H1 (cell line): Measurements from ENCODE around the gene ODF4. TPM values are rescaled to one million over a fixed set of nuclear protein-coding genes. Genes with fewer than 3 reads are reported as not detected.

Experiments used
- CTCF ChIA-PET: fragments of 300-600 bp; sonication (Branson Sonifier 250); formaldehyde crosslinking; loops from one replicate; lab custom pipeline; 2021; ENCODE audit not compliant: partially characterized antibody; lab: Charles Lee
- POLR2A ChIA-PET: fragments of 300-600 bp; sonication (Branson Sonifier 250); formaldehyde crosslinking; loops from one replicate; lab custom pipeline; 2021; ENCODE audit warnings: inconsistent platforms; ENCODE audit not compliant: partially characterized antibody; lab: Charles Lee
- DNase-seq, 2 experiments: peaks; one replicate each; pipeline versions ENCODE4 v3.0.0 to v3.0.0-alpha.2; 2010 to 2022; ENCODE audit warnings: low spot score in 2 of 2, low read depth in 1 of 2, mixed read lengths in 1 of 2
- FAIRE-seq: peaks from 2 replicates; lab custom pipeline; 2011; peaks lifted over from hg19 to GRCh38; lab: Jason Lieb, UNC
- H2AFZ ChIP-seq: 2 replicates; pipeline ENCODE4 v1.8.1; 2012; ENCODE audit warnings: low read length, inconsistent platforms
- H2AK5ac ChIP-seq: 2 replicates; pipeline ENCODE4 v1.6.1; 2013; ENCODE audit warnings: low read depth, low read length
- H2BK120ac ChIP-seq: replicated peaks from 2 replicates; pipeline ENCODE3; 2013; ENCODE audit warnings: low read depth, low read length, inconsistent platforms
- H2BK12ac ChIP-seq: 2 replicates; pipeline ENCODE4 v1.6.1; 2013; ENCODE audit warnings: low read depth, low read length
- H2BK15ac ChIP-seq: 2 replicates; pipeline ENCODE4 v1.6.1; 2013; ENCODE audit warnings: low read length
- H2BK20ac ChIP-seq: 2 replicates; pipeline ENCODE4 v1.6.1; 2013; ENCODE audit warnings: low read length
- H2BK5ac ChIP-seq: 2 replicates; pipeline ENCODE4 v1.6.1; 2013; ENCODE audit warnings: low read depth, low read length
- H3K14ac ChIP-seq: 2 replicates; pipeline ENCODE4 v1.6.1; 2013; ENCODE audit warnings: inconsistent platforms; ENCODE audit not compliant: insufficient read length
- H3K18ac ChIP-seq: 2 replicates; pipeline ENCODE4 v1.6.1; 2013; ENCODE audit warnings: low read length; ENCODE audit errors: extremely low read depth
- H3K23ac ChIP-seq: 2 replicates; pipeline ENCODE4 v1.6.1; 2013; ENCODE audit warnings: inconsistent platforms; ENCODE audit not compliant: insufficient read length
- H3K23me2 ChIP-seq: 2 replicates; pipeline ENCODE4 v1.6.1; 2013; ENCODE audit warnings: low read depth, low read length
- H3K27ac ChIP-seq: 2 replicates; pipeline ENCODE4 v1.6.1; 2011; ENCODE audit warnings: low read depth, low read length, inconsistent platforms
- H3K27me3 ChIP-seq, 4 experiments: replicated peaks in 1 of 4; 1 replicate in 1 of 4; 2 replicates in 3 of 4; pipeline versions ENCODE4 v1.6.1 to v1.8.1; 2011 to 2013; ENCODE audit warnings: low read length in 3 of 4, mild to moderate bottlenecking in 3 of 4, inconsistent platforms in 2 of 4, mixed read lengths in 2 of 4, moderate library complexity in 1 of 4; ENCODE audit not compliant: control insufficient read depth in 3 of 4, insufficient read depth in 3 of 4; ENCODE audit errors: extremely low read depth in 1 of 4
- H3K36me3 ChIP-seq, 4 experiments: 2 replicates each; pipeline versions ENCODE4 v1.6.1 to v1.8.1; 2011 to 2013; ENCODE audit warnings: mild to moderate bottlenecking in 4 of 4, low read length in 3 of 4, moderate library complexity in 2 of 4, control low read depth in 1 of 4, inconsistent platforms in 1 of 4; ENCODE audit not compliant: insufficient read depth in 4 of 4, control insufficient read depth in 2 of 4
- H3K4ac ChIP-seq: replicated peaks from 2 replicates; pipeline ENCODE3; 2013; ENCODE audit warnings: low read length, low read depth, mixed read lengths, inconsistent platforms; ENCODE audit not compliant: insufficient read length
- H3K4me1 ChIP-seq, 4 experiments: replicated peaks in 1 of 4; 1 replicate in 1 of 4; 2 replicates in 3 of 4; pipeline versions ENCODE4 v1.6.1 to v1.8.1; 2011 to 2013; ENCODE audit warnings: low read length in 3 of 4, inconsistent platforms in 2 of 4, mixed read lengths in 1 of 4; ENCODE audit not compliant: insufficient read depth in 4 of 4, control insufficient read depth in 3 of 4
- H3K4me2 ChIP-seq, 2 experiments: 2 replicates each; pipeline versions ENCODE4 v1.6.1 to v1.8.1; 2011 to 2013; ENCODE audit warnings: low read depth in 2 of 2, low read length in 2 of 2, control low read depth in 1 of 2, inconsistent platforms in 1 of 2, mild to moderate bottlenecking in 1 of 2; ENCODE audit not compliant: insufficient read depth in 1 of 2
- H3K4me3 ChIP-seq, 4 experiments: fragments of 200-600, 300-600 bp in 1 of 4; sonication (generic), shearing (Covaris generic), sonication (Bioruptor Twin) in 1 of 4; 2 replicates each; pipeline versions ENCODE4 v1.5.1 to v1.8.1; 2011 to 2016; ENCODE audit warnings: low read length in 4 of 4, low read depth in 3 of 4, control low read depth in 2 of 4, inconsistent platforms in 2 of 4, mild to moderate bottlenecking in 2 of 4, mixed read lengths in 1 of 4, moderate library complexity in 1 of 4; ENCODE audit not compliant: insufficient read depth in 2 of 4; ENCODE audit errors: extremely low read depth in 1 of 4
- H3K56ac ChIP-seq: replicated peaks from 2 replicates; pipeline ENCODE3; 2013; ENCODE audit warnings: low read depth, mild to moderate bottlenecking, mixed read lengths, low read length, inconsistent platforms; ENCODE audit not compliant: insufficient read length
- H3K79me1 ChIP-seq: 2 replicates; pipeline ENCODE4 v1.6.1; 2013; ENCODE audit warnings: low read depth, low read length, control low read depth
- H3K79me2 ChIP-seq, 2 experiments: 2 replicates each; pipeline versions ENCODE4 v1.6.1 to v1.8.1; 2012 to 2013; ENCODE audit warnings: low read length in 2 of 2, mild to moderate bottlenecking in 2 of 2, inconsistent platforms in 1 of 2; ENCODE audit not compliant: insufficient read depth in 2 of 2, control insufficient read depth in 1 of 2
- H3K9ac ChIP-seq, 4 experiments: replicated peaks in 1 of 4; 1 replicate in 1 of 4; 2 replicates in 3 of 4; pipeline versions ENCODE4 v1.6.1 to v1.8.1; 2011 to 2013; ENCODE audit warnings: low read depth in 3 of 4, low read length in 3 of 4, control low read depth in 2 of 4, mild to moderate bottlenecking in 2 of 4, moderate library complexity in 2 of 4, inconsistent platforms in 1 of 4; ENCODE audit errors: extremely low read depth in 1 of 4
- H3K9me3 ChIP-seq, 2 experiments: 2 replicates each; pipeline versions ENCODE4 v1.6.1 to v1.8.1; 2012 to 2013; ENCODE audit warnings: mild to moderate bottlenecking in 2 of 2, moderate library complexity in 2 of 2, control low read depth in 1 of 2, inconsistent platforms in 1 of 2, low read depth in 1 of 2, low read length in 1 of 2, mixed read lengths in 1 of 2; ENCODE audit not compliant: insufficient read depth in 2 of 2
- H4K20me1 ChIP-seq, 2 experiments: replicated peaks in 1 of 2; 2 replicates each; pipeline versions ENCODE3 to v1.8.1; 2011 to 2013; ENCODE audit warnings: inconsistent platforms in 2 of 2, low read length in 2 of 2, mild to moderate bottlenecking in 1 of 2; ENCODE audit not compliant: insufficient read depth in 2 of 2, control insufficient read depth in 1 of 2
- H4K5ac ChIP-seq: 2 replicates; pipeline ENCODE4 v1.6.1; 2013; ENCODE audit warnings: low read length, low read depth, mixed read lengths, inconsistent platforms; ENCODE audit not compliant: insufficient read length
- H4K8ac ChIP-seq: 2 replicates; pipeline ENCODE4 v1.8.0; 2013; ENCODE audit warnings: mild to moderate bottlenecking, moderate library complexity, low read length, inconsistent platforms; ENCODE audit not compliant: insufficient read depth; ENCODE audit errors: extremely low read depth
- H4K91ac ChIP-seq: replicated peaks from 2 replicates; pipeline ENCODE3; 2013; ENCODE audit warnings: low read length, mixed read lengths, inconsistent platforms; ENCODE audit not compliant: insufficient read length
- ASH2L ChIP-seq: fragments of 200-600, 300-600 bp; sonication (generic); IDR thresholded peaks from one replicate; pipeline ENCODE4 v1.7.1; 2017; ENCODE audit warnings: low read length
- HDAC6 ChIP-seq: IDR thresholded peaks from one replicate; pipeline ENCODE4 v1.7.1; 2012; ENCODE audit warnings: low read depth, mild to moderate bottlenecking, inconsistent platforms, low read length, moderate library complexity
- JUN ChIP-seq: IDR thresholded peaks from 2 replicates; pipeline ENCODE4 v1.6.1; 2011; ENCODE audit warnings: low read depth, mild to moderate bottlenecking, improper control_type of control experiment, low read length
- KDM1A ChIP-seq: fragments of 200-600, 300-600 bp; sonication (generic); IDR thresholded peaks from 2 replicates; pipeline ENCODE4 v1.7.1; 2016; ENCODE audit warnings: mild to moderate bottlenecking, low read length, borderline replicate concordance
- KDM4A ChIP-seq: IDR thresholded peaks from one replicate; pipeline ENCODE4 v1.7.1; 2012; ENCODE audit warnings: low read depth, mild to moderate bottlenecking, moderate library complexity, low read length, inconsistent platforms; ENCODE audit not compliant: severe bottlenecking
- MAFK ChIP-seq: IDR thresholded peaks from 2 replicates; pipeline ENCODE4 v1.6.1; 2012; ENCODE audit warnings: low read depth, mild to moderate bottlenecking, improper control_type of control experiment, low read length
- PHF8 ChIP-seq: fragments of 200-600 bp; sonication (generic); conservative IDR thresholded peaks from 2 replicates; pipeline ENCODE4 v1.7.1; 2012; ENCODE audit warnings: low read depth, mild to moderate bottlenecking, inconsistent platforms, low read length, moderate library complexity
- POLR2A ChIP-seq, 2 experiments: IDR thresholded peaks; 1 replicate in 1 of 2; 2 replicates in 1 of 2; pipeline ENCODE4 v1.6.1; 2011; ENCODE audit warnings: low read depth in 2 of 2, low read length in 2 of 2, mild to moderate bottlenecking in 2 of 2; ENCODE audit errors: control extremely low read depth in 1 of 2
- RNF2 ChIP-seq: fragments of 200-900, 300-1000 bp; sonication (generic); IDR thresholded peaks from 2 replicates; pipeline ENCODE4 v1.7.1; 2016; ENCODE audit warnings: borderline replicate concordance, low read depth, mild to moderate bottlenecking, antibody characterized with exemption, low read length; ENCODE audit not compliant: poor library complexity, severe bottlenecking; ENCODE audit errors: missing control alignments
- SAP30 ChIP-seq: fragments of 300-600 bp; sonication (generic); IDR thresholded peaks from 2 replicates; pipeline ENCODE4 v1.7.1; 2012; ENCODE audit warnings: low read length, moderate library complexity, mild to moderate bottlenecking, inconsistent platforms; ENCODE audit not compliant: insufficient read depth, insufficient replicate concordance
- SP2 ChIP-seq: IDR thresholded peaks from 2 replicates; pipeline ENCODE4 v1.6.1; 2012; ENCODE audit warnings: mild to moderate bottlenecking, low read length, inconsistent platforms
- WGBS, 2 experiments: shearing (Covaris generic) in 1 of 2; methylation state at CpG; one replicate each; pipeline versions ENCODE4 v1.1.6 to v1.1.7; 2013 to 2015; ENCODE audit warnings: low lambda C conversion rate in 2 of 2, mixed read lengths in 2 of 2, inconsistent platforms in 1 of 2, low coverage in 1 of 2, missing lambda C conversion rate in 1 of 2; ENCODE audit not compliant: insufficient replicate concordance in 2 of 2, insufficient coverage in 1 of 2, insufficient read length in 1 of 2; ENCODE audit errors: extremely low coverage in 1 of 2, missing lambda C conversion rate in 1 of 2; 5-methylcytosine and 5-hydroxymethylcytosine counted together
- polyA plus RNA-seq, 7 experiments: library from polyadenylated mRNA; depleted of rRNA in 3 of 7; stranded (reverse) in 5 of 7; unstranded in 2 of 7; fragments of >200 nt in 5 of 7; fragments of 200-250 nt in 2 of 7; gene quantifications; 1 replicate in 5 of 7; 2 replicates in 1 of 7; 4 replicates in 1 of 7; pipeline versions ENCODE4 v1.2.1 to v1.2.3, GENCODE V29; 2011 to 2013; ENCODE audit warnings: missing spikeins in 2 of 7, mixed read lengths in 2 of 7
- total RNA-seq: library from RNA; stranded (reverse); fragmentation: NEBNext Ultra II Directional; extraction: Animal tissue kit (Norgen Biotek cat#: 25700); gene quantifications from 2 replicates; pipeline ENCODE4 v1.2.1, GENCODE V29; 2021

Gene ODF4
- total and polyA plus RNA-seq, 2 of the 8 experiments (the other 6 are each of a cell fraction or from before 2014, with no cell fraction given): not detected

DNA sequence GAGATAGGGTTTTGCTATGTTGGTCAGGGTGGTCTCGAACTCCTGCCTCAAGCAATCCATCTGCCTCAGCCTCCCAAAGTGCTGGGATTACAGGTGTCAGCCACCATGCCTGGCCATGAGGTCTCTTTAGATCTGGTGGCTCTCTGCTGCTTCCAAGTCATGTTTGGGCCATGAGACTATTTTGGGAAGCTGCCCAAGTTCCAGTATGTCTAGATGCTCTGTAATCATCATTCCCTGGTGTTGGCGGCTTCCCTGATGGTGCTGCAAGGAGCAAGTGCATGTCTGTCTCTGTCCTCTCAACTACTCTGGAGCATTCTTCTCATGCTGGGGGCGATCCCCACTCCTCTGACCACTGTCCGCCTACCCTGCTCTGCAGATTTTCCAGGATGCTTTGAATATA, 6.4 kb upstream of the ODF4 start:
- Histone ChIP-seq H4K5ac (no peak overlapping the region), H3K27ac (no peak overlapping the region), H3K23ac (no peak overlapping the region), H3K27me3 (0 out of 7 replicates have a peak, but pooled peaks cover 0 to under 1% (median 0%) of the 10 kb centered on the region in 4 experiments), H4K8ac (no peak overlapping the region; the same call in 1 of the 2 replicates), H3K4me1 (peaks cover 0 to 7% (median 1%) of the 10 kb centered on the region in 4 experiments; a peak in 5 of 7 replicates), H3K4ac (no peak overlapping the region), H3K9ac (no peak overlapping the region), H3K56ac (no peak overlapping the region), H3K4me2 (no peak overlapping the region), H2BK20ac (no peak overlapping the region), H2BK12ac (no peak overlapping the region), H3K36me3 (no peaks in the 10 kb centered on the region), H2BK120ac (no peak overlapping the region), H3K18ac (no peak overlapping the region), H2BK5ac (no peak overlapping the region), H2AK5ac (no peak overlapping the region), H2BK15ac (no peak overlapping the region), H3K14ac (no peak overlapping the region), H4K20me1 (no peaks in the 10 kb centered on the region), H3K9me3 (no peaks in the 10 kb centered on the region), H3K79me2 (no peaks in the 10 kb centered on the region), H4K91ac (no peak overlapping the region), H3K23me2 (no peaks in the 10 kb centered on the region), H3K4me3 (no peak overlapping the region), H2AFZ (no peak overlapping the region), H3K79me1 (no peaks in the 10 kb centered on the region)
- FAIRE-seq: no peak
- DNase-seq: no peak
- TF ChIP-seq KDM1A: no peak
- no peak for TF ChIP-seq SAP30
- no peak for TF ChIP-seq ASH2L
- TF ChIP-seq MAFK: no peak
- TF ChIP-seq POLR2A (IDR thresholded peaks at IDR 0.05; ENCODE audit: control extremely low read depth in 1 of 2, low read depth in 2 of 2, low read length in 2 of 2): no peak
- TF ChIP-seq JUN: no peak
- no peak for TF ChIP-seq HDAC6
- no peak for TF ChIP-seq RNF2
- TF ChIP-seq PHF8: no peak
- no peak for TF ChIP-seq SP2
- TF ChIP-seq KDM4A: no peak
- WGBS, 2 experiments: 92% methylated on average over 4 of the region's 4 CpGs; no CpG with 5 or more reads in 1 of the 2 experiments
- POLR2A ChIA-PET: interaction anchor here (1.3 to 1.7 kb wide), 2 partner anchors 8 to 17 kb away, joined by 4 to 5 read pairs; no protein-coding TSS in a partner anchor
- CTCF ChIA-PET: interaction anchor here (1.4 kb wide), 1 partner anchor 28 kb away, joined by 3 read pairs; no protein-coding TSS in a partner anchor
